GM12801 (cell line): ENCODE results near the gene CACNA1A.

Experiments
- TF ChIP-seq, protein P1 (sequence below): IDR thresholded peaks from one replicate; pipeline ENCODE4 v1.5.1; 2011; ENCODE audit warnings: control low read depth; ENCODE audit not compliant: insufficient read length; ENCODE audit errors: extremely low read depth

CACNA1A gene

DNA sequence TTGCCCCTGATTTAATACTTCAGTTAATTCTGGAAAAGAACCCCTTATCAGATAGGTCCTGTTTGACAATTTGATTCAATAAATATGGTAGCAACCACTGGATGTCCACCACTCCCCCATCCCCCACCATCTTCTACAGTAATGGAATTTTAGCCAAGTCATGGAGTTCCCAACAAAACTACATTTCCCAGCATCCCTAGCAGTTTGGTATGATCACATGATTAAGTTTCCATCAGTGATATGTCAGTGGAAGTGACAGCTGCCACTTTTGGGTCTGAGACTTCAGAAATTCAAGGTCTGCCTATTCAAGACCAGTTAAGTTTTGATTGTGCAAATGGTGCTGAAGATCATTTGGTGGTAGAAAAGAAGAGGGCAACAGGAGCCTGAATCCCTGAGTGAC lies 85.5 kb downstream of the CACNA1A start:
- TF ChIP-seq, protein P1, sequence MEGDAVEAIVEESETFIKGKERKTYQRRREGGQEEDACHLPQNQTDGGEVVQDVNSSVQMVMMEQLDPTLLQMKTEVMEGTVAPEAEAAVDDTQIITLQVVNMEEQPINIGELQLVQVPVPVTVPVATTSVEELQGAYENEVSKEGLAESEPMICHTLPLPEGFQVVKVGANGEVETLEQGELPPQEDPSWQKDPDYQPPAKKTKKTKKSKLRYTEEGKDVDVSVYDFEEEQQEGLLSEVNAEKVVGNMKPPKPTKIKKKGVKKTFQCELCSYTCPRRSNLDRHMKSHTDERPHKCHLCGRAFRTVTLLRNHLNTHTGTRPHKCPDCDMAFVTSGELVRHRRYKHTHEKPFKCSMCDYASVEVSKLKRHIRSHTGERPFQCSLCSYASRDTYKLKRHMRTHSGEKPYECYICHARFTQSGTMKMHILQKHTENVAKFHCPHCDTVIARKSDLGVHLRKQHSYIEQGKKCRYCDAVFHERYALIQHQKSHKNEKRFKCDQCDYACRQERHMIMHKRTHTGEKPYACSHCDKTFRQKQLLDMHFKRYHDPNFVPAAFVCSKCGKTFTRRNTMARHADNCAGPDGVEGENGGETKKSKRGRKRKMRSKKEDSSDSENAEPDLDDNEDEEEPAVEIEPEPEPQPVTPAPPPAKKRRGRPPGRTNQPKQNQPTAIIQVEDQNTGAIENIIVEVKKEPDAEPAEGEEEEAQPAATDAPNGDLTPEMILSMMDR: no peak

DNA sequence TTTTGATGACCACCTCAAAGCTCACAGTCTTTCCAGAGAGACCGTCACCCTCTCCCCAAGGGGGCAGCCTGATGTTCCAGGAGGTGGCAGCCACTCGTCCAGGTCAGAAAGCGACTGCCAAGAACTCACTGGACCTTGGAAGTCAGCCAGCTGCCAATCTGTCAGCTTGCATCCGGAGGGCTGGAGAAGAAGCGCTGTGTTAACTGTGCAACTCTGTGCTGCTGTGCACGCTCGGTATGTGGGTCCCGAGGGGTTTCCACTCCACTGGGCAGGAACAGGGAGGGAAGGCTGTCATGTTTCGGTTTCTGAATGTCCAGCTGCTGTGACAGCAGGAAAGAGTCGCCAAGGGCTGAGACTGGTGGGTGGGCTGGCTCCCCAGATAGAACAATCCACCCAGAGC lies 89.2 kb downstream of the CACNA1A start:
- TF ChIP-seq, protein P1: no peak

DNA sequence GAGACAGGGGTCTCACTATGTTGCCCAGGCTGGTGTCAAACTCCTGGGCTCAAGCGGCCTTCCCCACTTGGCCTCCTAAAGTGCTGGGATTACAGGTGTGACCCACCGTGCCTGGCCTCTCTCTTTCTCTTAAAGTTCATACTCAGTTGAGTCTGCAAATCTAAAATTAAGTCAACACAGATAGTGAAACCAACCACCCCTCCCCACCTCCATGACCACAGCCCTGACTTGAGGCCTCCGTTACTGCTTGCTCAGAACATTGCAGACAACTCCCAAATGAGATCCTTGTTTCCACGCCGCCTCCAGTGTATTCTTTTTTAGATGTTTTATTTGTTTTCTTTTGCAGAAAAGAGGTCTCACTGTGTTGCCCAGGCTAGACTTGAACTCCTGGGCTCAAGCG lies 94.4 kb downstream of the CACNA1A start:
- TF ChIP-seq, protein P1: no peak

- TF ChIP-seq, protein P1: no peak
These were observed 95.3 kb downstream of the CACNA1A start for GRCh38 chr19:13410946-13411345.

DNA sequence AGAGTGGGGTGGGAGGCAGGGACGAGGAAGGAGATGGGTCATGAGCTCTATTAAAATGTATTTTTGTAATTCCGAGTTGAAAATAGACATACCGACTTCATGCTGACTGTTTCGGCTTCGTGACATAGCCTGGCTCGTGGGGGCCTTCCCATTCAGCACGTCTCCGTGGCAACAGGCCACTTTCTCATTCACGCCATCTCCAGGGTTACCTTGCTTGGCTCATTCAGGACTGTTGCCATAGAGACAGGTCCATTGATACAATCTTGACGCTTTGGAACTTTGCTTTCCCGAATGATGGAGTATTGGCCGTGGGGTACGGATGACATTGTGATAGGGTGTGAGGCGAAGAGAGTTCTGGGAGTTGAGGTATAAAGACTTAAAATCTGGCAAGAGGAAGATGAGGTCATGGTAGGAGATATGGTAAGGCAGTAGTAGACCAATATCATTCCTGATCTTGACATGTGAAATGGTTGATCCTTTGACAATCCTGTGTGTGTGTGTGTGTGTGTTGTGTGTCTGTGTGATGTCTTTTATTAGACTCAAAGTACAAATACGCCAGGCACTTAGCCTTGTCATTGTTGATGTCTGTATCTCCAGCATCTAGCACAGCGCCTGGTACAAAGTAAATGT lies 97.3 kb downstream of the CACNA1A start:
- TF ChIP-seq, protein P1: no peak

- TF ChIP-seq, protein P1: no peak
These were observed 102.0 kb downstream of the CACNA1A start for GRCh38 chr19:13404236-13404635.

DNA sequence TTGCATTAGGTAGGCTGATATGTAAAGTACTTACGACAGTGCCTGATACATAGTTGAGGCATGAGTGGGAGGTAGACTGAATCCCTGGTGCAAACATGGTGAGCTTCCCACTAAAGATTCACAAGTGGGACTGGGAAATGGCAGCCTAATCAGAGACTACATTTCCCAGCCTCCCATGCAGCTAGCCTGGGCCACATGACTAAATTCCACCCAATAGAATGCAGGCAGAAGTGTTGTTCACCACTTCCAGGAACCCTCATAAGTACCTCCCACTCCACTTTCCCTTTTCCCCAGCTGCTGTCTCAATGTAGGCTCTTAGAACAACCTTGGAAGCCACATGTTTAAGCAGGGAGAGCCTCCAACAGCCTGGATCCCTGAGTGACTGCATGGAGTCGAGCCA lies 104.9 kb downstream of the CACNA1A start:
- TF ChIP-seq, protein P1: no peak
